GM18526 (cell line): ENCODE measurements around the gene CACNA1D.

Experiments used
- POLR2A ChIP-seq: IDR thresholded peaks from 3 replicates; pipeline ENCODE4 v1.6.1; 2011; ENCODE audit not compliant: insufficient read length; ENCODE audit errors: extremely low read depth

Gene CACNA1D

DNA sequence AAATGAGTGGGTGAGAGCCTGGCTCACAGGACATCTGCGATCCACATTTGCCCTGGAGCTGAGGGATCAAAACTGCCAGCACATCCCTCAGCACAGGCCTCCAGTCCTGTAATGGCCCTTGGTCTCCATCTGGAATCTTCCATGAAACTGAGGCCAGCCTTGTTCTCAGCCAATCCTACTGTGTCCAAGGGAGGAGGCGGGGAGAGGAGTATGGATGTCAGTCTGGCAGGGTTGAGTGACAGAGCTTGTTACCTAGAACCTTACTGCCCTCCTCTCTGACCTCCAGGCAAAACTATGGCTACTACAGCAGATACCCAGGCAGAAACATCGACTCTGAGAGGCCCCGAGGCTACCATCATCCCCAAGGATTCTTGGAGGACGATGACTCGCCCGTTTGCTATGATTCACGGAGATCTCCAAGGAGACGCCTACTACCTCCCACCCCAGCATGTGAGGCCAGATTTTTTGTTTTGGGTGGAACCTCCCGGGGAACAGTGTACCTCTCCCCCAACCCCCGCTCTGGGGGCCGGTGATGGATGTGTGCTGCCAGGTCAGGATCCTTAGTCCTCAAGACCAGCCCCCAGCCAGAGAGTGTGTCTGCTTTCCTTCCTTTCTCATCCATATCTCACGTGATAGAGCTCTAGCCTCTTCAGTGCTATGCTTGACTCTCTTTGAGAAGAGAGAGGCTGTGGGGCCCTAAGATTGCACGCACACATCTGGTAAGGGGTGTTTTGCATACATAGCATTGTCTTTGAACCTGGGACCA is 310.5 kb downstream of the CACNA1D start:
- TF ChIP-seq POLR2A = no peak

DNA sequence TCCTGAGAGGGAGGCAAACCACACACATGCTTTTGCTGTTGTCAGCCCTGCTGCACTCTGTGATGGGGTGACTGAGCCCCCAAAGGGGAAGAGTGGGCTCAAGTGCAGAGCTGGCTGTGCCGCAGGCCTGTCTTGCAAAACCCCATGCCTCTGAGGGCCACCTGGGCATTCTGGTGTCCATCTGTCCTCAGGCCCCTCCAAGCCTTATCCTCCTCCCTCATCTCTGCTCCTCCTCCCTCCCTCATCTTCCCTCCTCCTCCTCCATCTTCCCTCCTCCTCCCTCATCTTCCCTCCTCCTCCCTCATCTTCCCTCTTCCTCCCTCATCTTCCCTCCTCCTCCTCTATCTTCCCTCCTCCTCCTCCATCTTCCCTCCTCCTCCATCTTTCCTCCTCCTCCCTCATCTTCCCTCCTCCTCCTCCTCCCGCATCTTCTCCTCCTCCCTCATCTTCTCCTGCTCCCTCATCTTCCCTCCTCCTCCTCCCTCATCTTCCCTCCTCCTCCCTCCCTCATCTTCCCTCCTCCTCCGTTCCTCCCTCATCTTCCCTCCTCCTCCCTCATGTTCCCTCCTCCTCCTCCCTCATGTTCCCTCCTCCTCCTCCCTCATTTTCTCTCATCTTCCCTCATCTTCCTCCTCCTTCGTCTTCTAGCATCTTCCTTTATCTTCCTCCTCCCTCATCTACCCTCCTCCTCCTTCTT is 311.2 kb downstream of the CACNA1D start:
- no peak for TF ChIP-seq POLR2A

DNA sequence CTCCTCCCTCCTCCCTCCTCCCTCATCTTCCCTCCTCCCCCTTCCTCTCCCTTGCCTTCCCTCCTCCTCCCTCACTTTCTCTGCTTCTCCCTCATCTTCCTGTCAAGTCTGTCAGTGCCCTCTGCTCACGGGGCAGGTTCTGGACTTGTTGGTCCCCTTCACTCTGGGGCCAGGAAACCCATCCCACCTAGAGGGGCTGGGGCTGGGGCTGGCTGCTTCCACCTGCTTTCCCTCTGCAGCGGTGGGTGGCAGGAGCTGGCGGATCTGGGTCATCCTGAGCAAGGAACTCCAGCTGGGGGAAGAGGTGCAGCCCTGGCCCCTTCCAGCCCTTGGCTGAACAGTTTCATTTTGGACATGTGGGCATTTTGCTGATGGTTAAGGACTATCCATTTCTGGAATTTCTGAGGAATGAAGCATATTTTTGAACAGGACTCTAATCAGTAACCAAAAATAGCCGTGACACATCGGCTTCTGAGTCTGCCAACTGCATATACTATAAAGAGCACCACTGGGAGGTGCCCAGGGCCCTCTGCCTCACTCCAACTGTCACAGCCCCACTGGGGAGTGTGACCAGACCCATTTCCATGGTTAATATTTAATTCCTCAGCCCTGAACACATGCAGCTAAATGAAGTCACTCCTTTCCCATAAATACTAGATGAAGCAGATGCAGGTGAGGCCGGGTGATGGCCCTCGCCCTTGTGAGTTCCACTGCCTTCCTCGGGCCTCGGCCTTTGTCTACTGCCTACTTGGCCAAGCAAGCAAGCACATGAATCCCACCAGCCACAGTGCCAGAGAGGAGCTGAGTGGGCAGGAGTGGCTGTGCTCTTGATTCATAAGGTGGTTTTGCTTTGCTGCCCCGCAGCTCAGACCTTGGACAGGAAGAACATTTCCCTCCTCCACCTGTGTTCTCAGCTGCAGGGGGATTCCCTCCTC is 312.0 kb downstream of the CACNA1D start:
- TF ChIP-seq POLR2A = no peak

DNA sequence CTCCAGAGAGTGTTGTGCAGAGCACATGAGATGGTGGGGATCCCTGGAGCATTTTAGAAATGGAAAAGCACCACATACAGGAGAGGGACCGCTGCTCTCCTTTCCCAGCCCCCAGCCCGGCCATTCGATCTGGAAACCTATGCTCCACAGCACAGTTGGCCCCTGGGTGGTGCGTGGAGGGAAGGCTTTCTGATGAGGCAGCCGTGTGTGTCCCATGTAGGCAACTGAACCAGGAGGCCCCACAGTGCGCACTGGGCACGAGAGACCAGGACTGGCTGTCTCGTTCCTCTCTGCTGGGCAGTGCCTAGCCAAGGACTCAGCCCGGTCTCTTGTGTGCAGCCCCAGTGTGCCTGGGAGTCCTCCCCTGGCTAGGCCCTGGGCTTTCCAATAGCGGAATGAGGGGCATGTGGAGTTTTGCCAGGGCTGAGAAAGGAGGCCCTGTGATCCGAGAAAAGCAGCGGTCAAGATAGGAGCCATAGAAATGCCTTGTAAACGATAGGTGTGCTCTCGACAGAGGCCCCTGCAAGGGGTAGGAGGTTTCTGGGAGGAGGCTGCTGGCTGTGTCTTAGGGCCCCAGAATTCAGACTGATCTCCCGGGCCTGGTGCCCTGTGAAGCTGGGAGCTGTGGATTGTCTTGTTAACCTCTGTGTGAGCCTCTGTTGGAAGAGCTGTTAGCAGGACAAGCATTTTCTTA is 312.9 kb downstream of the CACNA1D start:
- TF ChIP-seq POLR2A = no peak

DNA sequence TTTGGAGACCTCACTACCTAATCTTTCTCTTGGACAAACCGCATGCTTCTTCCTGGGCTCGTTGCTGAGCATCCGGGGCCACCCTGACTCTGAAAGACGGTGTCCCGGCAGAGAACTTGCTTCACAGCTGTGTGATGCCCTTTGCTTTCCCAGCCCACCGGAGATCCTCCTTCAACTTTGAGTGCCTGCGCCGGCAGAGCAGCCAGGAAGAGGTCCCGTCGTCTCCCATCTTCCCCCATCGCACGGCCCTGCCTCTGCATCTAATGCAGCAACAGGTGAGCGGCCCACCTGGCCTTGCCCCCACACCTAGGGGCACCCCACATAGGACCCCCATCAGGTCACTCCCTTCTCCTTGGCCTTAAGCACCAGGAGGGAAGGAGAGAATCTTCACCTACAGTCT is 314.1 kb downstream of the CACNA1D start:
- no peak for TF ChIP-seq POLR2A

DNA sequence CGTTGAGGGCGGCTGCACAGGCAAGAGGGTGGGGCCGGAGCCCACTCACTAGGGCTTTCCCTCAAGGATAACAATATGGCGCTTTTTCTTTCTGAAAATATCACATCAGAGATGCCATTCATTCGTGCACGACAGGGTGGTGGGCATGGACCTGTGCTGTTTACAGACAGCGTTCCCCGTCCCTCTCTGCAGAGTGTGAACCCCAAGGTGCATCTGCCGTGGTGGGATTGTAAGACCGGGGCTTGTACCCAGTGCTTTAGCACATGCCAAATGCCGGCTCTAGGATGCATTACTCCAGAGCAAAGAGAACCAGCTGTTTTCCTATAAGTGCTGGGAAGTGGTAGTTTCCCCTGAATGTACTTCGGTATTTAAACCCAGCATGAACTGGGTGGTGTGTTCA is 314.9 kb downstream of the CACNA1D start:
- no peak for TF ChIP-seq POLR2A

DNA sequence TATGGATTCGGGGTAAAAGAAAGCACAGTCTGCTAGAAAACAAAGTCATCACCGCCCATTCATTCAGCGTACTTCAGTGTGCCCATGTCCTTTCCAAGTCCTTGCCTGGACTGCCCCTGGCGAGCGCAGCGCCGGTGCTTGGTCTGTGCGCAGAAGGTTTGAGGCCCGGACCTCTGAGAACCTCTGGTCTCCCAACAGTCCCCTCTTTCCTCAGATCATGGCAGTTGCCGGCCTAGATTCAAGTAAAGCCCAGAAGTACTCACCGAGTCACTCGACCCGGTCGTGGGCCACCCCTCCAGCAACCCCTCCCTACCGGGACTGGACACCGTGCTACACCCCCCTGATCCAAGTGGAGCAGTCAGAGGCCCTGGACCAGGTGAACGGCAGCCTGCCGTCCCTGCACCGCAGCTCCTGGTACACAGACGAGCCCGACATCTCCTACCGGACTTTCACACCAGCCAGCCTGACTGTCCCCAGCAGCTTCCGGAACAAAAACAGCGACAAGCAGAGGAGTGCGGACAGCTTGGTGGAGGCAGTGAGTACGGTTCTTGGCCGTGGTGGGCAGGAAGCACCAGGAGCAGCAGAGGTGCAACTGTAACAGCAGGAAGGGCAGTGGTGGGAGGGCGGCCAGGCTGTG is 315.5 kb downstream of the CACNA1D start:
- TF ChIP-seq POLR2A = no peak

DNA sequence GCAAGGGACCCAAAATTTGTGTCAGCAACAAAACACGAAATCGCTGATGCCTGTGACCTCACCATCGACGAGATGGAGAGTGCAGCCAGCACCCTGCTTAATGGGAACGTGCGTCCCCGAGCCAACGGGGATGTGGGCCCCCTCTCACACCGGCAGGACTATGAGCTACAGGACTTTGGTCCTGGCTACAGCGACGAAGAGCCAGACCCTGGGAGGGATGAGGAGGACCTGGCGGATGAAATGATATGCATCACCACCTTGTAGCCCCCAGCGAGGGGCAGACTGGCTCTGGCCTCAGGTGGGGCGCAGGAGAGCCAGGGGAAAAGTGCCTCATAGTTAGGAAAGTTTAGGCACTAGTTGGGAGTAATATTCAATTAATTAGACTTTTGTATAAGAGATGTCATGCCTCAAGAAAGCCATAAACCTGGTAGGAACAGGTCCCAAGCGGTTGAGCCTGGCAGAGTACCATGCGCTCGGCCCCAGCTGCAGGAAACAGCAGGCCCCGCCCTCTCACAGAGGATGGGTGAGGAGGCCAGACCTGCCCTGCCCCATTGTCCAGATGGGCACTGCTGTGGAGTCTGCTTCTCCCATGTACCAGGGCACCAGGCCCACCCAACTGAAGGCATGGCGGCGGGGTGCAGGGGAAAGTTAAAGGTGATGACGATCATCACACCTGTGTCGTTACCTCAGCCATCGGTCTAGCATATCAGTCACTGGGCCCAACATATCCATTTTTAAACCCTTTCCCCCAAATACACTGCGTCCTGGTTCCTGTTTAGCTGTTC is 316.9 kb downstream of the CACNA1D start:
- TF ChIP-seq POLR2A = no peak

DNA sequence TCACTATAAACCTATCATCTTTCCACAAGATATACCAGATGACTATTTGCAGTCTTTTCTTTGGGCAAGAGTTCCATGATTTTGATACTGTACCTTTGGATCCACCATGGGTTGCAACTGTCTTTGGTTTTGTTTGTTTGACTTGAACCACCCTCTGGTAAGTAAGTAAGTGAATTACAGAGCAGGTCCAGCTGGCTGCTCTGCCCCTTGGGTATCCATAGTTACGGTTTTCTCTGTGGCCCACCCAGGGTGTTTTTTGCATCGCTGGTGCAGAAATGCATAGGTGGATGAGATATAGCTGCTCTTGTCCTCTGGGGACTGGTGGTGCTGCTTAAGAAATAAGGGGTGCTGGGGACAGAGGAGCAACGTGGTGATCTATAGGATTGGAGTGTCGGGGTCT is 318.0 kb downstream of the CACNA1D start:
- TF ChIP-seq POLR2A = no peak

DNA sequence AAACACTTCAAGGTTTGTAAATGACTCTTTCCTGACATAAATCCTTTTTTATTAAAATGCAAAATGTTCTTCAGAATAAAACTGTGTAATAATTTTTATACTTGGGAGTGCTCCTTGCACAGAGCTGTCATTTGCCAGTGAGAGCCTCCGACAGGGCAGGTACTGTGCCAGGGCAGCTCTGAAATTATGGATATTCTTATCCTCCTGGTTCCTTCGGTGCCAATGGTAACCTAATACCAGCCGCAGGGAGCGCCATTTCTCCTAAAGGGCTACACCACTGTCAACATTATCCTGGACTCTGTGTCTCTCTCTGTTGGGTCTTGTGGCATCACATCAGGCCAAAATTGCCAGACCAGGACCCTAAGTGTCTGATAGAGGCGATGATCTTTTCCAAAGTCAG is 318.8 kb downstream of the CACNA1D start:
- TF ChIP-seq POLR2A = no peak

DNA sequence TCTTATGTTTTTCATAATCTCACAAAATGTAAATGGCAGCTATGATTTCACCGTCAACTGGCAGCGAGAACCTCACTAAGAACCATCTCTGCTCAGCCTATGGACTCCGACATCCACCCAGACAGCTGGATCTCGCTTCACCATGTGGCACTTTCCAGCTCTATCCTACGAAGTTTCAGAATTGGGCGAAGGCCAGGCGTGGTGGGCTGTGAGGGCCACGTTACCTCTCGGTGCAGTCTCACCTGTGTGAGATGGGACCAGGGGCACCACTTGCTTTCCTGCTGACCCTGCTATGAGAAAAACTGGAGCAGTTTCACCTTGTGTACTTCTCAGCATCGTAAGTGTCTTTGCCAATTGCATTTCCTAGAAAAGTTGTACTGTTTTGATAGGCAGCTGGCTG is 319.5 kb downstream of the CACNA1D start:
- TF ChIP-seq POLR2A = no peak

DNA sequence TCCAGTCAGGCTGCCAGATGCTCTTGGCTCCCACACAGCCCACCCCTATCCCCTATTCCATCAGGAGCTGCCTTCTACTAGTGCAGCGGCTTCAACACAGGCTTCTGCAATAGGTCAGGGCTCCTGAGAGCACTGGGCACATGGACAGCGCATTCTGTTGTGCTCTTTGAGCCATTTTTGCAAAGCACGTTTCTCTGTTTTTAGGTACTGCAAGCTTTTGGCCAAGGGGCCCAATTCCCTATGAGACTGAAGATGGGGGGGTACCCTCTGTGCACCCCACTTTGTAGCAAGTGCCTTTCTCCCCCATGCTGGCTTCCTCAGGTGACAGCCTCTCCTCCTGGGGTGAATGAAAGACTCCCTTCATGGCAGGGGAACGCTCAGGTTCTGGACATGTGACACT is 320.7 kb downstream of the CACNA1D start:
- TF ChIP-seq POLR2A = no peak

DNA sequence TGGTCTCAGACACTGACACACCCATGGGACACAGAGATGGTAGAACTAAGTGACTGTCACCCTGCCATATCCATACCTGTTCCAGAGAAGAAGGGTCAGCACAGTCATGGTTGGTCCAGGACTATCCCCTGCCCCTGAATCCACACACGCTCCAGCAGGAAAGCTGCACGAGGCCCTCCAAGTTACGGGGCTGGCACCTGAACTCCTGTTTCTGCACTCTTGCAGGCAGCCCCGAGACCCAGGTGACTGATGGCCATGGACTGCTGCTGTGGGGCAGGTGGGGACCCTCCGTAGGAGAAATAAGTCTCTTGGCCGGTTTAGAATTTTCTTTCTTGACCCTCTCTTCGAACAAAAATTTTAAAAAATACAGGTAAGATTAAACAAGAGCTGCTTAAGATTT is 321.2 kb downstream of the CACNA1D start:
- no peak for TF ChIP-seq POLR2A

DNA sequence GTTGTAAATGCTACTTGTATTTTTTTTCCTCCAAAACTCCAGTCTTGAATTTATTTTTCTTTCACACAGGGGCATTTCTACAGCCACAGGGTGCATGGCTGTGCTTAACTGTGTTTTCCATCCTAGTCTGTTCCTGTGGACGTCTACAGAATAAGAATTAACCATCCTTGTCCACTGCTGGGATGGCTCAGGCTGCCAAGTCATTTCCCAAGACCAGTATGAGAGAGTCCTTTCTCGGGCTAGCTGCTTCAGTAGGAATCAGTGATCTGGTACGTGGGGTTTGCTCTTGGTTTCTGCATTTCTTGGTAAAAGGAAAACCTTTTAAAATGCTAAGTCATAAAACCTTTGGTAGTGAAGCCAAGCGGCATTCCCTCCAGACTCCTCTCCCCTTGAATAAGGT is 322.0 kb downstream of the CACNA1D start:
- TF ChIP-seq POLR2A = no peak

DNA sequence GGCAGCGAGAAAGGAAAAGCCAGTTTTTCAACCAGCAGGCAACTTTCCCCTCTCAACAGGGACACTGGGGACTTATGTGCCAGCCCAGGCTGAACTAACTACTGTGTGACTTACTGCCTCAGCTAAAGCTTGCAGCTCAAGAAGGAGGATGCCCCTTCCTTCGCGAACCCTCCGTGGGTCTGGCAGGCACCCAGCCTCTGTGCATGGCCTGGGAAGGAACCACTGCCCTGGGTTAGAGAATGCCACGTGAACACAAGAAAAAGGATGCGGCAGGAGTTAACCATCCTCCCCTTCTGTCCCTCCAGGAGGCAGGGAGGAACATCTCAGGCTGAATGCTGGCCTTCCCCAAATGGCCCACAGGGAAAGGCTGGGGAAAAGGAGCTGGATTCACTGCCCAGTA is 322.8 kb downstream of the CACNA1D start:
- TF ChIP-seq POLR2A = no peak
